ENCODE data around the gene NOBOX.
"Not testable (repeated sequence)": the region's sequence is repeated elsewhere in the genome, so short reads cannot be mapped to it uniquely, and the experiment has no call there.

The NOBOX gene

DNA sequence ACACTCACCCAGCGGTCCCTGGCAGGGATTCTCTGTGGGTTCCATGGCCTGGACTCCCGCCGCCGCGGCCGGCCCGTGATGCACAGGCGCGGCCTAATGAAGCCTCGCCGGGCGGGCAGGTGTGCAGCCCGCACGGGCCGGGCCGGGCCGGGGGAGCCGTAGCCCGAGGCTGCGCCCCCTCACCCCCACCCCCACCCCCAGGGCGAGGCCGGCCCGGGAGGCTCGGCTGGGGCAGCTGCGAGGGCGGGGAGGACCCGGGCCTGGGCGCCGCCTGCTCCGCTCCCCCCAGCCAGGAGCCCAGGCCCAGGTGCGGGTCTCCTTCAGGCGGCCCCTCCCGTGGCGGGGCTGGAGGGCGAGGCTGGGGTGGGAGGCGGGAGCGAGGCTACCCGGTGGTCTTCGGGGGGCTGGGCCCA lies at the start of gene NOBOX:
Gene NOBOX, minus strand, starts transcription at position 45 of the 413 bp plus-strand sequence.
- DNase-seq, result no peak

DNA sequence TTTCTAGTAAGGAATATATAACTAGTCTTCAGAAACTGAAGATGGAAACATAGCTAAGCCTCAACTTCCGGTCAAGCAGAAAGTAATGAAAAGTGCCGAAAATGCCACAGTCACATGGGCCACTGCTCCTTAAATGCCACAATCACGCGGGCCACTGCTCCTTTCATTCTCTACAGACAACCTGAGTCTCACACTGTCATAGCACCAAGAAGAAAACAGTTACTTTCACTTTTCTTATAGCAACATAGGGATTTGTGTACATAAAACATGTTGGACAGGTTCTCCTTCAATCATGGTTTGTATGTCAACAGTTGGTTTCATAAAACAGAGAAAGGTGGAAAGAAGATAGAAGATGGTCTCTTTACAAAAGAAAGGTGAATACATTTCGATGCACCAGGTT lies 48.6 kb upstream of the NOBOX start:
- DNase-seq, result no peak

DNA sequence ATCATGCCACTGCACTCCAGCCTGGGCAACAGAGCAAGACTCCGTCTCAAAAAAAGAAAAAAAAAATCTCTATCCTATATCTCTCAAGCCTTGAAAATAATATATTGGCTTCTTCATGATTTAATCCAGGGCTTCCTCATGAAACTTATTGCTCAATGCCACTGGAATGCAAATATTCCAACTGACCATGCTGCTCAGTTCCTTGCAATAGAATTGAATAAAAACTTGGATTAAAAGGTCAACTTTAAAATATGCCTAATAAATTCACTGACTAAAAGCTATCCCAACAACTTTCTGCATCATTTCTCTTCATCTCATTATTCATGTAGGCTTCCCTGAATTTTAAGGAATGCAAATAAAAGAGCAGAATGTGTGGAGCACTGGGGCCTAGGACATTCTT lies 42.1 kb upstream of the NOBOX start:
- DNase-seq, result no peak

DNA sequence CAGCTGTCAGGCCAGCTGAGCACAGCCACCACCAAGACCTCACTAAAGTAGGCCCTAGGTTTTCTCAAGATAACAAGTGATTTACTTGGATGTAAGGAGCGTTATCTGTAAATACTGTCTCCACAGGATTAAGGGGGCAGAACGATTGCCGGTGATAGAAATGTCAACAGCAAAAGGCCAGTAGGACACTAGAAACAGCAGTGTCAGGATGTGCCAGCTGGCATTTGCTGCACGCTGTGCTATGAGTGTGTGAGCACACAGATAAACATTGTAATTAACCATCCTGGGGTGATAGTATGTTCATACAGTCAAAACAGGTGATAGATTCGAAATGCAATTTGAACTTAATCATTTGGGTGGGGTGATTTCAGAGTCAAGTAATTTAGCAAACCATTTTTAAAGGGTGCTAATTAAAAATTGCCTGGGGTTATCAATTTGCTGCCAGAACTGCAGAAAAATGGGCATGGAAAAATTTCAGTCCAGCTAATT lies 36.3 kb upstream of the NOBOX start:
- DNase-seq, result no peak

DNA sequence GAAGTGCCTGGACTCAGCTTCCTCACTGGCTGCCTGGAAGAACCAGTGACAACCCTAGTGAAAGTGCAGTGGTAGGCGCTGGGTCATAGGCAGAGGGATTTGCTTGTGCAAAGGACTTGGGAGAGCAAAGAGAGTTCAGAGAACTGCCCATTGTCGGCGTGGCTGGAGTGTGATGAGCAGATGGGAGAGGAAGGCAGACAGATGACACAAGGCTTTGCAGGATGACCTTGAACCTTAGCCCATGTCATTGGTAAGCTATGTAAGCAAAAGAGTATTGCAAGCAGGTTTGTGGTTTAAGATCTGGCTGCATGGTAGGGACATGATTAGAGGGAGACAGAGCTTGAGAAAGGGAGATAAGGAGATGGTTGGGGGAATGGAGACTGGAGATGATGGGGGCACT lies 35.3 kb upstream of the NOBOX start:
- no peak for DNase-seq

DNA sequence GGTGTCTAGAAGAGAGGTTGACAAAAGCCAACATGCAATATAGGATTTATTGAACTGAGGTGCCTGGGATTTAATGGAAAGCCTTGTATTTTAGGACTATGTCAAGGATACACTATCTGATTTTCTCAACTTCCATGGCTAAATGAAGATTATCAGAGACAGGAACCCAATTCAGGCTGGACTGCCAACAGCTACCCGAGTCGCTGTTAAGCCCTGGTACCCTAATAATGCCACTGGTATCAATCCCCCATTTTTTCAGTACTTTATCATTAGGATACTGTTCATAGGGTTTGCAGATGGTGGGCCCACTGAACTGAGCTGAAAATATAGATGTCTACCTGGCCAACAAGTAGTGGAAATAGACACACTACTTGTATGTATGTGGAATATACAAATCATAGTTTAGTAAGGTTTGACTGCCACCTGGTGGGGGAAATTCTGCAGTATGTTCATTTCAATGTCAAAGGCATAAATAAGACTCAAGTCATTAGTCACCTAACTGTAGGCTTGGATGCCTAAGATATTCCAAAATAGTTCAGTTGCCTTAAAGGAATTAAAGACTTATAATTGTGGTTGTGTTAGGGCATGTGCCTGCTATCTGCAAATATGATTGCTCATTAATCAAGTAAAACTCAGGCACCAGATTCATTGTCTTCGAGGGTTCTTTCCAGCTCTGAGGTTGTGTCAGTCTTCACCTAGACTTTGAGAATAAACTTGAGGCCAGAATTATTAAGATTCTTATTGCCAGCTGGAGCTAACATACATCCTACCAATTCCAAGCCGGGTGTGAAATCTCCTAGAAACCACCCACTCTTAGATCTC lies 34.1 kb upstream of the NOBOX start:
- no peak for DNase-seq

DNA sequence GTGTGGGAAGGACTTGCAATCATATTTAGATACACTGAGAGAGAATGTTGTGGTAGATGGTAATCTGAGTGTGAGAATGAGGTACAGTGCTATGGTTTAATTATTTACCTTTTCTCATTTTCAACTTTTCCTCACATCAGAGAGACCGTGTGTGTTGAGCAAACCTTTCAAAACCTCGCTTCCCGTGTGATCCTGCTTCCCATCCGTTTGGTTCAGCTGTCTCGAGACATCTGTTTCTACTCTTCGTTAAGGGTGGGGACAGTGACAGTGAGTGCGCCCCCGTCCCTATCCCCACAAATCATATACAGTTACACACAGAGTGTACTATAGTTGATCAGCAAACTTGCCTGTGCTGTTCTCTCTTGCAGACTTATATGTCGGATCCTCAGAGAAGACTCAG lies 33.0 kb upstream of the NOBOX start:
- no peak for DNase-seq

DNA sequence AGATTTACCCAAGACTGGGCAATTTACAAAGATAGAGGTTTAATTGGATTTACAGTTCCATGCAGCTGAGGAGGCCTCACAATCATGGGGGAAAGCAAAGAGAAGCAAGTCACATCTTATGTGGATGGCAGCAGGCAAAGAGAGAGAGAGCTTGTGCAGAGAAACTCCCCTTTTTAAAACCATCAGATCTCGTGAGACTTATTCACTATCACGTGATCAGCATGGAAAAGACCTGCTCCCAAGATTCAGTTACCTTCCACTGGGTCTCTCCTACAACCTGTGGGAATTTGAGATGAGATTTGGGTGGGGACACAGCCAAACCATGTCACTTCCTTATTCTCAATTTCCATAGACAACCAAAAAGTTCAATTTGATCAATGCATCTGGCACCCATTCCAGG lies 24.9 kb upstream of the NOBOX start:
- no peak for DNase-seq

DNA sequence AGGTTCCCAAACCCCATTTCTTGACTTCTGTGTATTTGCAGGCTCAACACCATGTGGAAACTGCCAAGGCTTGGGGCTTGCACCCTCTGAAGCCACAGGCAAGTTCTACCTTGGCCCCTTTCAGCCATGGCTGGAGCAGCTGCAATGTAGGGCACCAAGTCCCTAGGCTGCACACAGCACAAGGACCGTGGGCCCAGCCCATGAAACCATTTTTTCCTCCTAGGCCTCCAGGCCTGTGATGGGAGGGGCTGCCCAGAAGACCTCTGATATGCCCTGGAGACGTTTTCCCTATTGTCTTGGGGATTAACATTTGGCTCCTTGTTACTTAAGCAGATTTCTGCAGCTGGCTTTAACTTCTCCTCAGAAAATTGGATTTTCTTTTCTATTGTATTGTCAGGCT lies 24.0 kb upstream of the NOBOX start:
- DNase-seq, result not testable (repeated sequence)

DNA sequence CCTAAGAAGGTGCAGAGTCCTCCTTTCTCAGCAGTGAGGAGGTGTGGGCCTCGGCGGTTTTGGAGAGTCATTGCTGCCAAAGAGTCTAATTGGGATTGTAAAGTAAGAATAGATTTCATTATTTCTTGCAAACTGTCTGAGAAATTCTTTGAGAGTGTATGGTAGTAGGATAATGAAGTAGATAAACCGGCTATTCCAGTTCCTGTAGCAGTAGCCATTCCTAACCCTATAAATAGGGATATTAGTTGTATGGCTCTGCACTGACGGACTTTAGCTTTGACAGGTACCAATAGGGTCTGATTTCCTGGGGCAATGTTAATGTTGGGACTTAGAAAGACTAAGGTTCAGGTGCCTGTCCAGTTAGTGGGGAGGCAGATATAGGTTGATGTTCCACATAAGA lies 15.4 kb upstream of the NOBOX start:
- DNase-seq, result not testable (repeated sequence)

DNA sequence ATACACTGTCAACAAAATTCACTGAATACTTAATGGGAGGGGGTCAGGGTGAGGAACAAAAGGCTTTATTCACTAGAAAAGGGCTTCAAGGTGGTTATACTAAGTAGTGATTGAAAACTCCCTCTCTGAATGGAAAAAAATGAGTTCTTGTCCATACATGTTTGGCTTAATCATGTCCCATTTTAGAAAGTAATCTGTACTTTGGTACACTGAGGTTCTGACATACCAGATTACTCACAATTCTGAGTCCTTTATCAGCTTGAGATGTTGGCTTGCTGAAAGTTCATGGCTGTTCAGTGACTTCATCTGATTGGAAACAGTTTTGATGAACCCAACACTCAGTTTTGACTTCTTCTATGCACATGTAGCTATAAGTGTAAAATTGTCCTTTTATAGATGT lies 12.8 kb upstream of the NOBOX start:
- DNase-seq, result no peak

DNA sequence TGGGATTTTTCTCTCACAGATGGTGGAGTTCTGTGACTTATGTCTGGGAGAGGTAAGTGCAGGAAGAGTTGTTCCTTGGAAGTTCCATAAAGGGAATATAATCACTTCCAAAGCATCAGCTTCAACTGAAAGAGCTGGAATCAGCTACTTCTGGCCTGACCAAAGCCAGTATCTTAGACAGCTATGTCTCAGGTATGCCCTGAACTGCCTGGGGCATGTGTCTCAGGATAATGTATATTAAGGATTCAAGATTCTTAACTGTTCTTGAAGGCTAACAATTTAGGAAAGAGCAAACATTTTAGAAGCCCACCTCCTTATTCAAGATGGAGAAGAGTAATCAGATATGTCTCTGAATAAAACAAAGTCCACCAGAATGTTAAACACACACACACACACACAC lies 12.4 kb upstream of the NOBOX start:
- DNase-seq, result no peak

DNA sequence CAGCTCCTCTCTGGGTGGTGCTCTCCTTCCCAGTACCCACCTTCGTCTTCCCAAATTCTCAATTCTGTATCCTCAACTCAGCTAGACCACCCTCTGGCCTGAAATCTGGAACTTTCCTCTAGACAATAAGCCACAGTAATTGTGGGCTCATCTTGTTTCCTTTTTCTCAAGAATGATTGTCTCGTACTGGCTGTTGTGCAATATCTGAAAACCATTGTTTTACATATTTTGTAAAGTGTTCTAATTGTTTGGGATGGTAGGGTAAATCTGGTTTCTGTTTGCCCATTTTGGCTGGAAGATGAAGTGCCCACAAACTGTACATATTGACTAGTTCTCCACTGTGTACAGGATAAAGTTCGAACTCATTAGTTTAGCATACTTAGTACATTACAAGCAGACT lies 11.3 kb upstream of the NOBOX start:
- DNase-seq, result no peak

DNA sequence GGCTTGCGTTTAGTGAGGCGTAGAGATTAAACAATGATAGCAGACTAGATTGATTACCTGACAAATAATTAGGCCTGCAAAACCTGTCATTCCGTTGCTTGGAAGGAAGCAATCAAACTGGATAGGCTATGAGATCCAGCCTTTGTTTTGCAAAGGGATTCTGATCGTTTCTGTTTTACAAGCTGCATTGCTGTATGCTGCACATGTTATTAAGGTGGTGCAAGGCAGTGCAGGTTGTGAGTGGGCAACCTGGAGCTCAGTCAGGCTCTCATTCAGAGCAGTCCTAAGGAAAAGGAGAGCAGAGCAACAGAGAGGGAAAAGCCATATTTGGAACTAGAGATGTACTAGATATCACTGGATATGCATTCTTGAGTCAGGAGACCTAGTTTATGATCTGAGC lies 6.9 kb upstream of the NOBOX start:
- DNase-seq, result no peak

DNA sequence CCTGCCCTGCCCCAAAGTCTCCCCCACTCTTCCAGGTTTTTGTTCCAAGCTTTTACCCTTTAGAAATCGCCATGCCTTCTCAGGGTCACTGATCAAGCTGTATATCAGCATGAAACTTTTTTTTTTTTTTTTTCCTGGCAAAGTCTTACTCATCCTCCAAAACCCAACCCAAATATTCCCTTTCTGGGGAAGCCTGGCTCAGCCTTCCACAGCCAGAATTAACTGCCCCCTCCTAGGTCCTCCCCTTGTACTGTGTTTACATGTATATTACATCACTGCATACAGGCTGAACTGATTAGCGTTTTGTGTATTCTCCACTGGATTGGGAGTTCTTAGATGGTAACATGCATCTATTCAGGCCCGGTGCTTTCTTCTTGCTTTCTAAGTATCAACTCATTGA lies 4.6 kb upstream of the NOBOX start:
- DNase-seq, result no peak

DNA sequence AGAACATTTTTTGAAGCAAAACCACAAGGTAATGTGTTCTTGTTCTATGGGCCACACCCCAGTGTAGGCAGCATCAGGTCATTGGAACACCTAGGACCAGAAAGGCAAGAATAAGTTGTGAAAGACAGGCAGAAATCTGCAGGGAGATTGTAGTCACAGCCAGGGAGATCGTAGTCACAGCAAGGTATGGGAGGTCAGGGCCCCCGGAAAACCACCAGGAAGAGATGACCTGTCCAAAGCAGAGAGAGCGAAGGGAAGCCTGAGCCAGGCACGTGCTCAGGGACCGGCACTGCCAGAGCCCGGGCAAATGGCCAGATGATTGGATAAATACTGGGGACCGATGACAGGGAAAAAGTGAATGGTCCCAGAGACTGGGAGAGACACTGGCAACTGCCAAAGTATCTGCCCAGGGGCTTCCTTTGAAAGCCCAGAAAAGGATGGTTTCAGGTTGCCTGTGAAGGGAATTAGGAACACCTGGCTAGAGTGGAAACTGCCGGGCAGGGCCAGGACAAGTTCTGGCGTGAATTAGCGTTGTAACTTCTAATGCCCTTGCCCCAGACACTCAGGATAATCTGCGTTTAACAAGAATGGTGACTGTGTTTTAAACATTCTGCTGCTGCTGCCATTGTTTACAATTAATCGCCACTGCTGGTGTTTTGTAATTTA lies 3.9 kb upstream of the NOBOX start:
- DNase-seq, result no peak

DNA sequence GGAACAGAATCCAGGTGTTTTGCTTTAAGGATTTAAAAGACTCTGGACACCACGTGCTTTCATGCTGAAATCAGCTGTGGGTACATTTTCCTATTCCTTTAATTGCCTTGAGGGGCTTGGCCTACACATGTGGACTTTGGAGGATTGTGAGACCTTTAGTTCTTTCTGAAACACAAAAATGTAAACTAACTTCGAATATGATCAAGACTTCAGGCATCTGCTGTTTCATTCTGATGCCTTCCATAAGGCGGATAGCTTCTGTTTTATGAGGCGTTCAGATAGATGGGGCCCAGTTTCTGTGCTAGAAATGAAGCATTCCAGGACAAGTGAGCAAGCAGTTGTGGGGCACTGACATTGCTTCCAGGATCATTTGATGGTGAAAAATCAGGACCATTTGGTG lies 1.5 kb upstream of the NOBOX start:
- no peak for DNase-seq

DNA sequence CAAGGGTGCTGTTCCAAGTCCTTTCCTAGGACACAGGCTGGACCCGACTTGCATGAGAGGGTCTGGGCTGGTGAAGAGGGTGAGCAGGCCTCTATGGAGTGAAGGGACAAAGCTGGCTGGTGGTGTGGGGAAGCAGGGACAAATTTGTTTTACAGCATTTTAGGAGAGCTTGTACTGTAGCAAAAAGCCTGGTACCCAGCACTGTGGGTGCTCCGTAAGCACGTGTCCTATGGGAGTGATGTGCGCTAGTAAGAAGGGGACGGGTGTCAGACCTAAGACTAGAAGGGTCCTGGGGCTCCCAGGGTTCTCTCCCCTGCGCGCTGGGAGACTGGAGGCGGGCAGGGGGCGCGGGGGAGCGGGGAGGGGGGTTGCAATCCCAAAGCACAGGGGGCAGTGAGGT lies 391 bp downstream of the NOBOX start:
- DNase-seq, result no peak

DNA sequence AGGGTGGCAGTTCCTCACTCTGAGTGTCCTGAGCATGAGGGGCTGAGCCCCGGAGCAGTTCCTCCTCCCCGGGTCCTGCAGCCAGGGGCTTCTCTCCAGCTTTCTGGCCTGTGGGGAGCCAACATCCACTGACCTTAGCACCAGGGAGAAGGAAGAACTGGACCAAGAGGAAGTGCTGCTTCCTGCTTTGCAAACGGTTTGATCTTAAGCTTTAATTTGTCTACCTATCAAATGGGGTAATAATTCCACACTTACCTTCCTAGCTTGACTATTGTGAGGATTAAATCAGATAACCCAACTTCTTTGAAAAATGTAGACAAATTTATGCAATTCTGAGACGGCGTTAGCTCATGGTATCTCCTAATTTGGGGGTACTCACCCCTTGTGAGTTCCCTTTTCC lies 2.0 kb downstream of the NOBOX start:
- DNase-seq, result no peak

DNA sequence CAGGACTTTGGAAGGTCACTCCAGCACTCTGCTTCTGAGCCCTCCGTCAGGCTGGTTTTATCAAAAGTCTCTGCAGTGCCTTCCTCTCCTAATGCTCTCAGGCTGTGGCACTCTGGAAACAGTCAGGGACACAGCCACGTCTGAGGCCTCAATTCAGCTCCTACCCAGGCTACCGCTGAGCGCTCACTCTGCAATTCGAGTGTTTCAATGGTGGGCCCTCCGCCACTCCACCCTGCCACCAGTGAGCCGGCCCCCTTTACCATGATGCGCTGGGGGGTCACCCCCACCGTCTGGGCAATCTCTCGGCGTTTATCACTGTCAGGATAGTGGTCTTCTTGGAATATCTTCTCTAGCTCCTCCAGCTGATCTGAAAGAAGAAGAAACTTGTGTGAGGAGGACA lies 3.5 kb downstream of the NOBOX start:
- DNase-seq, result no peak

DNA sequence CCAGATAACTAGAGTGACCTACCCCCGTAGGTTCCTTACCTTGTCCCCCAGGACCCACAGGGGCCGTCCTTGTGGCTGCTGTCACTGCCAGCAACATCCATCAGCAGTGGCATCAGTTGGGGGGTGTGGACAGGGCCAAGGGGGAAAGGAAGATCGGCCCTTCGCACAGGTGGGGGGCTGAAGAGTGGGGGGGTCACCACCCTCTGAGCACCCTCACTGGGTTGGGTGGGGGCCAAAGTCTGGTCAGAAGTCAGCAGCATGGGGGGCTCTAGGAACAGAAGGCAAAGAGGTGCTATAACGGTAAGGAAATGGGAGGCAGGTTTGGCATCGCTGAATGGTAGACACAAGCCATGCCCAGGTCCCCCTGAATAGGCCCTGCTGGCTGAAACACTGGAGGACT lies 4.6 kb downstream of the NOBOX start:
- no peak for DNase-seq

DNA sequence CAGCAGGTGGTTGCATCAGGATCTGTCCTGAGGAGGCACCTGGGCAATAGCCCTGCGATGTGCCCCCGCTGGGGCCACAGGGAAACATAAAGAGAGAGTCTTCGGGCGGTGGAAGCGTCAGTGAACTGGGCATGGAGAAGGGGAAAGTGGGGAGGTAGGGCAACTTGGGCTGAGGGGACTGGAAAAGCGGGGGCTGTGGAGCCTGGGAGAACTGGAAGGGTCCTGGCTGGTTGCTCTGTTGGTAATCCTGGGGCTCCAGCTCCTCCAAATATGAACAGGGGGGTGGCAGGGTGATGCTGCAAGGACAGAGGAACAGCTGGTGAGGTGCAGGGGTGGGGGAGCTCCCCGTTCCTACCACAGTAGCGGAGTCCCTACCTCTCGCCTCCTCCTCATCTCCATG lies 5.2 kb downstream of the NOBOX start:
- no peak for DNase-seq

DNA sequence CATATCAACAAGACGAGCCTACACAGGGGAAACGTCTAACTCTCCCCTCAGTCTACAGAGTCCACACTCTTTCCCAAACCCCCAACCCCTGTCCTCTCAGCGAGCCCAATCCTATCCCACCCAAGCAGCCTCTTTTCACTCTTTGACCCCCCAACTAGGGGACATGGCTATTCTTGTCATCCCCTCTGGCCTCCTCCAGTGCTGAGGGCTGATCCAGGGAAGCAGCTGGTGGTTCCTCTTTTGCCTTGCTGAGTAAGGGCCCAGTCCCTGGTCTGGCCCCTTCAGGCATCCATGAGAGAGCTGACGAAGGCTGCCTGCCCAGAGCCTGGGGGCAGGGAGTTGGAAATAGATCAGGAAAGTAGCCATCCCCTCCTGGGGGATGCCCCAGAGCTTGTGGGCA lies 6.4 kb downstream of the NOBOX start:
- no peak for DNase-seq

DNA sequence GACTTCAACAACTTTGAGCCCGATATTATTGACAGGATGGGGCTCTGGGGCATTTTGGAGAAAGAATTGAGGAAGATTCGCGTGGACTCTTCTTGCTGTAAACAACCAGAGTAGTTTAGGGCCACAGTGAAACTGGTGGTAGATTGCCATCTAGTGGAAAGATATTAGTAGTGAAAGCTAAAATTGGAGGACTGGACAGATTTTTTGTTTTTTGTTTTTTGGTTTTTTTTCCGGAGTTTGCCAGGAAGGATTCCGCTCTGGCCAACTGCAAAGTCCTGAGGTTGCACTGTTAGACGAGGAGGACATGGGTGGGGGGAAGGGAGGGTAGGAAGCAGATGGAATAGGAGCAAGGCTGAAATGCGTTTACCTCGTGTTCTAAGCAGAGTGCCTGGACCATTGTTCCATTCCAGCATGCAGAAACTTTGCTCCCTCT lies 11.7 kb downstream of the NOBOX start:
- DNase-seq, result no peak

DNA sequence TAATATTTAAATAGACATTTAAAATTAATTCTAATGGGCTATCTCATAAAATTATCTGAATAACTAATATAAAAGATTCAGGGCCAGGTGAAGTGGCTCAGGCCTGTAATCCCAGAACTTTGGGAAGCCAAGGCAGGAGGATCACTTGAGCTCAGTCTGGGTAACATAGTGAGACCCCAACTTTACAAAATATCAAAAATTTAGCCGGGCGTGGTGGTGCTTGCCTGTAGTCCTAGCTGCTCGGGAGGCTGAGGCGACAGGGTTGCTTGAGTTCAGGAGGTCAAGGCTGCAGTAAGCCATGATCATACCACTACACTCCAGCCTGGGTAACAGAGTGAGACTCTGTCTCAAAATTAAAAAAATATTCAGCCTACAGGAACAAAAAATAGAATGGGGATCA lies 12.5 kb downstream of the NOBOX start:
- no peak for DNase-seq
